Activated T-cell treated with anti-CD3 and anti-CD28 coated beads, Interleukin-2, amount 50 U/mL, for 1 hour (primary cell): ENCODE results near the gene UQCR10.
"Not testable (repeated sequence)": the region's sequence is repeated elsewhere in the genome, so short reads cannot be mapped to it uniquely, and the experiment has no call there.

Experiments used
- DNase-seq: peaks from one replicate; pipeline ENCODE4 v3.0.0-alpha.2; 2020

UQCR10 gene

DNA sequence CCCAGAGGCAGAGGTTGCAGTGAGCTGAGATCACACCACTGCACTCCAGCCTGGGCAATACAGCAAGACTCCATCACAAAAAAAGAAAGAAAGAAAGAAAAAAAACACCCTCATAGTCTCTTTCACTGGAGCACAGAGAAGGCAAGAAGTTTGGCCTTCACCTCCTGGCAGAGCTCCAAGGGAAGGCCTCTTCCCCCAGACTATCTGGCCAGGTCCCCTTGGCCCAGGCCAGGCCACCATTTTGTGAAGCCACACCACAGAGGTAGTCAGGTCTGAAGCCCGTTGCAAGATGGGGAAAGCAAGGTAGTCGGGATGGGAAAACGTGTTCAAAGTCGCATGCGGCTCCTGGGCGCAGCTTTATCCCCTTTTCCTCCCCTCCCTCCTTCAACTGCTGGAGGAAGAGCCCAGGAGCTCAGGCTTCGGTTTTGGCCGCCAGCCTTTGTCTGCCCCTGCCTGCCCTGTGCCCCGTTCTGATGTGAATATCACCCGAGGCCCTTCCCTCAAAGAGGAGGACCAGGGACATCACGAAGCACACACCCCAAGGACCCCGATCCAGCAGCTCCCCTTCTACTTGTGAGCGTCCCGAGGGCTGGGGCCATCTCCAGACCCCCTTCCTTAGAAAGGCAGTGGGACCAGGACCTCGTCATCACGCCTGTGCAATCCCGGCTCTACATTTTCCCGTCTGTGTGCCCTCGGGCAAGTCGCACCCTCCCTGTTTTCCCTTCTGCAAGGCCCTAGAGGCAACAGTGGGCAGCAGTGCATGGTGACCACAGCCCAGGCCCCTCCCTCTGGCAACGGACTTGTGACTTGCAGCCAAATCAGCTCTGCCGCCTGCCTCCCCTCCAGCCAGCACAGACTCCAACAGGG lies 29.7 kb upstream of the UQCR10 start:
- DNase-seq: no peak

DNA sequence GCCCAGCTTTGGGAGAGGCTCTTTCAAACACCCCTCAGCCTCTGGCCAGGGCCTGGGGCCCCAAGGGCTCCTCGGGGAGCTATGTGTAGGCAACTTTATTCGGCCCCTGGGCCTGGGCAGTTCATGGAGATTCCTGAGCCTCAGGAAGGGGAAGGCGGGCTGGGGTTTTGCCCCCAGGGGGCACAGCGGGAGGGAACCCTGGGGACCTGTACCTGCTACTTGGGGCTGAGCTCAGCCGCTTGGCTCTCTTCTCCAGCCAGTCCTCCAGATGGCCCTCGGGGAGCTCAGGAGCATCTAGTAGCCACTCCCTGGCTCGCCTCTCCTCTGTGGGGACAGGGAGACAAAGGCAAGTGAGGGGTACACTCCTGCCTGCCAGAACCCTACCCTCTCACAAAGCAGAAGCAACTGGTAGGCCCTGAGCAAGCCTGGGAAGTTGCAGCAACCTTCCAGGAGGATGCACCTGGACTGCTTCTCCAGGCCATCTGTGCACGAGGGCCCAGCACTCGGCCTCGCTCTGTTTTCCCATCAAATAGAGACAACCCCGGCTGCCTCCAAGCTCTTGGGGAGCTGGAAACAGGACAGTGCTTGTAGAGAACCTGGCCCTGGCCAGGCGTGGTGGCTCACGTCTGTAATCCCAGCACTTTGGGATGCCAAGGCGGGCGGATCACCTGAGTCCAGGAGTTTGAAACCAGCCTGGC lies 28.9 kb upstream of the UQCR10 start:
- DNase-seq: no peak

DNA sequence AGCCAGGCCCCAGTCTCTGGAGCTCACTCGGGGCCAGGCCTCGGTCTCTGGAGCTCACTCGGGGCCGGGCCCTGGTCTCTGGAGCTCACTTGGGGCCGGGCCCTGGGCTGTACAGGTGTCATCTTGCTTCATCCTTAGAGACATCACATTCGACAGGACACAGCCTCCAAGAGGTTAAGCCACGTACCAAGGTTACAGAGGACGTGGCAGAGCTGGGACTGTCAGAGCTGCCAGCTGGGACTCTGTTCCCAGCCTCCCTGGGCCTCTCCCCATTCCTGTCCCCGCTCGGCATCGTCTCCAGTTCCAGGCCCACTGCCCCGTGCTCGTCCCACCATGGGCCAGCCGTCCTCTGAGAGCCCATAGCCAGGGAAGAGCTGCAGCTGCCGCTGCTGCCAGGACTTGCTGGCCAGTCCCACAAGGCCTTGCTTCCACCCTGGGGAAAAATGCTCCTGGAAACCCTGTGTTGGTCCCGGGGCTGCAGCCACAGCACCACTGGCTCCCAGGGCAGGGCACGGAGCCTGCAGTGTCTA lies 27.8 kb upstream of the UQCR10 start:
- no peak for DNase-seq

DNA sequence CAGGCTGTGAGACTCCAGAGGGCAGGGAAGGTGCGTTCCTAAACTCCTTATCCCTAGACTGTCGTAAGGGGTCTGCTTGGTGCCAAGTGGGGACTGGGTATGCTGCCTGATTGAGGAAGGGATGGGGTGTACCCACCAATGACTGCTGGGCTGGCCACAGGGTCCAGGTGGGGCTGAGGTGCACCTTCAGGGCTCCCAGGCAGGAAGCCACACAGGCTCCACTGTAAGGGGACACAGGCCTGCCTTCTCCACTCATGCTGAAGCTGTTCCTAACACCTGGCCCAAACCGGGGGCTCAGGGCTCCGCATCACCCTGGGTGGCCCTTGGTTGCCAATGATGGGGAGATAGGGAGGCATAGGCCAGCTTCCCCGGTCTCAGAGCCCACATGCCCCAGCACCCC lies 27.0 kb upstream of the UQCR10 start:
- DNase-seq: no peak

DNA sequence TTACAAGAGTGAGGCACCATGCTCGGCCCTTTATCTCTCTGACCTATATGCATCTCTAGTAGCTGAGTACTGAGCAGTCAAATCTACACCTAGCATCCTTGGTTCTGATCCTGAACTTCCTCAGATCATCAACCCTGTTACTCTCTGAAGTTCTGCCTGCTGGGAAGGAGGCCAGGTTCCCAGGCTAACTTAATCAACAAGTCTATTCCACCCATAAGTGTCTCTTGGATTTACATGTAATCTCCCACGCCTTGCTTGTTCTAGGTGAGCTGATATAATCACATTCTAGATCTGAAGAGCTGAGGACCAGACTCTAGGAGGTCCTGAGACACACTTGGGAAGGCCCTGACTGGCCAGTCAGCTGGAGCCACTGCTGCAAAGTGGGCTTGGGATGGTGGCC lies 25.2 kb upstream of the UQCR10 start:
- no peak for DNase-seq

DNA sequence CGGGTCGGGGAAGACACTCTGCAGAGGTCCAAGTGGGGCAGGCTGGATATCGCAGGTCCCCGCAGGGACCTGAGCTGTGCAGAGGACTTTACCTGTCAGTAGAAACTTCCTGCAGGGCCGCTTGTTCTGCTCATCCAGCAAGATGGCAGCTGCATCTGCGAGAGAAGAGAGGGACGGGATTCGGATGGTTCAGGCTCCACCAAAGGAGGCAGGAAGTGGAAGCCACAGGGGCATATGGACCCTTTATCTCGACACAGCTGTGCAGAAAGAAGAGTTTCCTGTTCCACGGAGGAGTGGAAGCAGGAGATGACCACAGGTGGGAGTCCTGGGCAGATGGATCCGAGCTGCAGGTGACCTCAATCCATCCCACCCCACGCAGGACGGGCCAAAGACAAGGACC lies 24.8 kb upstream of the UQCR10 start:
- DNase-seq: no peak

DNA sequence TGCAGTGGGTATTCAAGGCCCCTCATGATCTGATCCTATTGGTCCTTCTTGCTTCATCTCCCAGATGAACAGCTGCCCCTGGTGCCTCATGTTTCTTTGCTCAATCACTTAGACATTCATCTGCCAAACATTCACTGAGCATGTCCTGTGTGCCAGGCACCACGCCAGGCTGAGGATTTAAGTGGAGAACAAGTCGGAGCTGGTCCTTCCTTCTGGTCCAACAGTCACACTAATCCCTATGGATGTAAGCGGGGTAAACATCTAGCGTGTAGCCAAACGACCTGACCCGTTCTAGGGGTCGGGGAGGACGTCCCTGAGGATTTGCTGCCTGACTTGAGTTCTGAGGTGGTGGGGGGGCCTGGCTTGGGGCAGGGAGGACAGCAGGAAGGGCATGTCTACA lies 22.3 kb upstream of the UQCR10 start:
- DNase-seq: no peak

DNA sequence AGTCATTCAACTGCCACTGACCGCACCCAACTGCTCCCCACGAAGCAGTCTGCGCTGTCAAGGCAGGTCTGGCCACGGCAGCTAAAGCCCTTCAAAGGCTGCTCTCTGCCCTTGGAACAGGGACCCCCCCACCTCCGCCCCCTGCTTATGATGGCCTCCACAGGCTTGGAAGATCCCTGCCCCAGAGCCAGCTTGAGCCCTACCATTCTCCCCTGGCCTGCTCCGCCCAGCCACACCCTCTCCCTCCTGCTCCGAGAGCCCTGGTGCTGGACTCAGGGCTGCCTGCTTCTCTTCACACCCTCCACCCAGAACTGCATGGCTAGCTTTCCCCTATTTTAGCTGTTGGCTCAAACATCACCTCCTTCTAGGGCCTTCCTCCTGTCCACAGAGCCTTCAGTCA lies 19.3 kb upstream of the UQCR10 start:
- no peak for DNase-seq

DNA sequence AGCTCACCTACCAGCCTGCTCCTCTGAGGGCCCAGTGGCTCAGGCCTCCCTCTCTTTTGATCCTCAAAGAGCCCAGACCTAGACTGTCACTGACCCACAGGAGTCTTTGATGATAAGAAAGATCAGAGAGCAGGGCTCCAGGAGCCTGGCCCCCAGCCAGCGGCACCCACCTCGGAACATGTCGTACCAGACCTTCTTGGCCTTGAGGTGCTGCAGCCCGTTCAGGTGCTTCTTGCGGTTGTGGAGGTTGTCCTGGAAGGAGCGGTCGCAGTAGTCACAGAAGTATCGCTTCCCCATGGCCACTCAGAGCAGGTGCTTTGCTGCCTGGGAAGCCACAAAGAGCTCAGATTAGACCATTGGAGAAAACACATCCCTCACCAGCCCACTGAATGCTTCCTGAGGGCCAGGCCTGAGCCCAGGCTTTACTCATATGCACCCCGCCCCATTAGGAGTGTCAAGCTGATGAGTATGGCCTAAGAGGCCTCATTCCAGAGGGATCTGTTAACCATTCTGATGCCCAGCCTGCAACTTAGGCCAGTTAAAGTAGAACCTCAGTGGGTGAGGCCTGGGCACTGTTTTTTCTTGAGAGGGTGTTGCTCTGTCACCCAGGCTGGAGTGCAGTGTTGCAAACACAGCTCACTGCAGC lies 18.8 kb upstream of the UQCR10 start:
- DNase-seq: no peak

DNA sequence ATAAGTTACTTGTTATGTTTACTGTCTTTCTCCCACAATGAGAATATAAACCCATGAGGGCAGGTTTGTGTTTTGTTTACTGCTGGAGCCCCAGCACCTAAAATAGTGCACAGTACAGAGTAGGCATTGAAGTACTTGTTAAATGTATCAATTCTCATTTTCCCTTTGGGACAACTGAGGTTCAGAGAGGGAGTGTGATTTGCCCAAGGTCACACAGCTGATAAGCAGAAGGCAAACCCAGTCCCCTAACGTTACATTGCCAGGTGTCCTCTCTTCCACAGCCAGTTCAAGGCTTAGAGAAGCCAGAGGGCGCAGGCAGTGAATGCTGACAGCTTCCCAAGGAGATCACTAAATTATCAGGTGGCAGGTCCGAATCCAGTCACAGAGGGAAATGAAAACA lies 17.1 kb upstream of the UQCR10 start:
- DNase-seq: no peak

DNA sequence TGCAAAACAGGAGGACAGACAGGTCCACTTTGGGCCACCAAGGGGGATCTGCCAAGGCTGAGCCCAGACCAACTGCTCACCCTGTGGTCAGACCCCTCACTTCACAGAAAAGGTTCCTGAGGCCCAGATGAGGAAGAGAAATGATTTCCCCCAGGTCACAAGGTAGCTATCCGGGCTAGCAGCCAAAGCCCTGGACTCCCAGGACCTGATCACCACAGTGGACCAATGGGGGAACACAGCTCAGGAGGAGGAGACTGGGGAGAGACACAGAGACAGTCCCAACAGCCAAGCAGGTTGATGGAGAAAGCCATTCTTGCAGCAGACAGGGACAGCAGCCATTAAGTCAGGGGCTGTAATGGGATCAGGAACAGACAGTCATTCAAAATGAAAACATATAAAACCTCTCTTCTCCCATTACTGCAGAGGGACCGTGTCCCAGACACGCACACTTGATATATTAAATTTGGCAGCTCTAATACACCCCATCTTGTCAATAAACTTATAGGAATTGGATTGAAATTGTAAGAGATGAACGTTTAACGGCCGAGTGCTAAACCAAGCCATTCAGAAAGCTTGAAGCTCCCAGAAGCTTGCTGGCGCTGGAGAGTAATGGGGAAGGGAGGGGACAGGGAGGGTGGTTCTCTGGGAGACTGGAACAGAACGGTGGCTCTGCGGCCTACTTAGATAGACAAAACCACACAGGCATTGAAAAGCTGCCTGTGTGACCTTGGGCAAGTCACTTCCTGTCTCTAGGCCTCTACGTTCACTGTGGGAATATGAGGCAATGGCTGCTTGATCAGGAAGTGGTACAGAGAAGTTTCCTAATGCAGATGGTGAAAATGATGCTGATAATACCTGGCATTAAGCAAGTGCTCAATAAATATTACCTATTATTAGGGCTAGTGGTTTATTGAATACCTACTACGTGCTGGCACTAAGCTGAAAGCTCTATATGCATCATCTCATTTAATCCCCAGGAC lies 16.3 kb upstream of the UQCR10 start:
- no peak for DNase-seq

DNA sequence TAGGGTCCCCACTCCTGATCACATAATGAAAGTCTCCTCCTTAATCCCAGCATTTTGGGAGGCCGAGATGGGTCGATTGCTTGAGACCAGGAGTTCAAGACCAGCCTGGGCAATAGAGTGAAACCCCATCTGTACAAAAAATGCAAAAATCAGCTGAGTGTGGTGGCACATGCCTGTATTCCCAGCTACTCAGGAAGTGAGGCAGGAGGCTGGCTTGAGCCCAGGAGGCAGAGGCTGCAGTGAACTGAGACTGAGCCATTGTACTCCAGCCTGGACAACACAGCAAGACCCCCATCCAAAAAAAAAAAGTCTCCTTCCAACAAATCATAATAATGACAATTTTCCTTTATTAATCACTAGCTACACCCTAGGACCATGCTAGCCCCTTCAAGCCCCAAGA lies 15.5 kb upstream of the UQCR10 start:
- DNase-seq: no peak

DNA sequence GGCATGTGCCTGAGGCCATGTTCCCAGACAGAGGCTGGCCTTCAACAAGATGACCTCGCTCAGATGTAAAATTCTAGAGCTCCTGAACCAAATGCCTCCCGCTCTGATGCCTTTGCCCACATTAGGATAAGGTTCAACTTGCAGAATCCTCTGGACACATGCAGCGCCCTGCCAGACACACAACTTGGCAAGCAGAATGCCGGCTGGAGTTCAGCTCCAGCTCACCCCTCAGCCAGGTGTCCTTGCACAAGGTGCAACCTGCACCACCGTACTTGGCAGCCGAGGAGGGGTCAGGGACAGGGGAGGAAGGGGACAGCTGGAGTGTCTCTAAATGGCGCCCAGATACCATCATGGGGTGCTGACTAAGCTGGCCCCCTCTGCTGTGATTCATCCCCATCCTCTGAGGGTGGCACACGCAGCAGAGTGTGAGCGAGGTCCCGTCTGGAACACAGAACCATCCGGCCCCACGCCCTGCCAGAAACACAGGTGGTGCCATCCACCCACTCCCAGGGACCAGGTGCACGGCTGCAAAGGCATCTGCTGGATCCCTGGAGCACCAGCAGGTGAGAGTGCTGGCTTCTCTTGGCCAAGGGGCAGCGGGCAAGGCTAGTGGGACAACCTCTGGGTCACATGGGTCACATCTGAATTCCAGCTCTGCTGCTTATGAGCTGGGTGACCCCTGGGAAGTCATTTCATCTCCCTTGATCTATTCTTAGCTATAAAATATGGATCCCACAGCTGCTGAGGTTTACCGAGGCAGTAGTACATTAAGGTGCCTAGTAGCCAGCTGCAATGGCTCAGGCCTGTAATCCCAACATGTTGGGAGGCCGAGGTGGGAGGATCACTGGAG lies 13.1 kb upstream of the UQCR10 start:
- DNase-seq: no peak

DNA sequence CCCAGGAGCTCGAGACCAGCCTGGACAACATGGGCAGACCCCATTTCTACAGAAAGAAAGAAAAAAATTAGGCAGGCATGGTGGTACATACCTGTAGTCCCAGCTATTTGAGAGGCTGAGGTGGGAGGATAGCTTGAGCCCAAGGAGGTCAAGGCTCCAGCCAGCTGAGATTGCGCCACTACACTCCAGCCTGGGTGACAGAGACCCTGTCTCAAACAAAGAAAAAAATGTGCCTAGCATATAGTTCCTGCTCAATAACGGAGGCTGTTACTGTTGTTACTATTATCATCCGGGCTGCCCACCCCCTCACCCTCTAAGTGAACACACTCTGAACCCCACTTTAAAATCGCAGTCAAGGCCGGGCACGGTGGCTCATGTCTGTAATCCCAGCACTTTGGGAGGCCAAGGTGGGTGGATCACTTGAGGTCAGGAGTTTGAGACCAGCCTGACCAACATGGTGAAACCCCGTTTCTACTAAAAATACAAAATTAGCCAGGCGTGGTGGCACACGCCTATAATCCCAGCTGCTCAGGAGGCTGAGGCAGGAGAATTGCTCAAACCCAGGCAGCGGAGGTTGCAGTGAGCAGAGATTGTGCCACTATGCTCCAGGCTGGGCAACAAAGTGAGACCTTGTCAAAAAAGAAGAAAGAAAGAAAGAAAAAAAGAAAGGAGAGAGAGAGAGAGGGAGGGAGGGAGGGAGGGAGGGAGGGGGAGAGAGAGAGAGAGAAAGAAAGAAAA lies 12.3 kb upstream of the UQCR10 start:
- not testable (repeated sequence) for DNase-seq

DNA sequence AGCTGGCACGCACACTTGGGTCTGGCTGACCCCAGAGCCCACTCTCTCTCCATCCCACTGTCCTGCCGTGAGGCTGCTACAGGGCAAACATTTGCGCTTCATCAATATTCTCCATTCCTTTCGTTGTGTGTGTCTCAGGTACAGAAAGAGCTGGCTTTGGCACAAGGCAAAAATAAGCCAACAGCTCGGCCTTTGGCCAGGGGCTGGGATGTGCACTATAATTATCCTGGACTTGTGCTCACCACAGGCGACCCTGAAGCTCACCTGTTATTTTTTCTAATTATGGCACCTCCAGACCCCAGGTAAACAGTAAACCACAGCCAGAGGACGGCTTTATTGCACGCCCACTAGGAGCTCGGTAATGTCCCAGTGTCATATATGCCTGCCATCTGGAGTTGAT lies 11.3 kb upstream of the UQCR10 start:
- no peak for DNase-seq

DNA sequence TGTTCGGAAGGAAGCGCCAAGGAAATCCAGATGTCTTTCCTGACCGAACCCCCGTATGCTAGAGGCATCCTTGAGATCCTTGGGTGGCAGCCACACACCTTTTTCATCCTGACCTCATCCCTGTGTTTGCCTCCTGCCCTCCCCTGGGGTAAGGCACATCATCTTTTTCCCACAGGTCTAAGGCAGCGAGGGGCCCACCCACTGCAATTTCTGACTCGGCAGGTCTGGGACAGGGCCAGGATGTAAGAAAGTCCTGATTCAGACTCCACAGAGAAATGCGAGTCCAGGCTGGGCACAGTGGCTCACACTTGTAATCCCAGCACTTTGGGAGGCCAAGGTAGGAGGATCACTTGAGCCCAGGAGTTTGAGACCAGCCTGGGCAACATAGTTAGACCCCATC lies 10.8 kb upstream of the UQCR10 start:
- no peak for DNase-seq

DNA sequence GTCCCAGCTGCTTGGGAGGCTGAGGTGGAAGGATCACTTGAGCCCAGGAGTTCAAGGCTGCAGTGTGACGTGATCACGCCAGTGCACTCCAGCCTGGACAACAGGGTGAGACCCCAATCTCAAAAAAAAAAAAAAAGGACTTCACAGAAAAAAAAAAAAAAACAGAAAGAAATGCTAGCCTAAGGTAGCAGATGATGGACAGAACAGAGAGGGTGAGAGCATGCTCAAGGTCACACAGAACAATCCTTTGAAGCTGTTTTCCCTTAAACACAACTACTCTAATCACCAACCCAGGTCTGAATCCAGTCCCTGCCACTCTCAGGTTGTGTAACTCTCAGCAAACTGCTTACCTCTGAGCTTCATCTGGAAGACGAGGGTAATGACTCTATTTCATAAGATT lies 10.1 kb upstream of the UQCR10 start:
- DNase-seq: no peak

DNA sequence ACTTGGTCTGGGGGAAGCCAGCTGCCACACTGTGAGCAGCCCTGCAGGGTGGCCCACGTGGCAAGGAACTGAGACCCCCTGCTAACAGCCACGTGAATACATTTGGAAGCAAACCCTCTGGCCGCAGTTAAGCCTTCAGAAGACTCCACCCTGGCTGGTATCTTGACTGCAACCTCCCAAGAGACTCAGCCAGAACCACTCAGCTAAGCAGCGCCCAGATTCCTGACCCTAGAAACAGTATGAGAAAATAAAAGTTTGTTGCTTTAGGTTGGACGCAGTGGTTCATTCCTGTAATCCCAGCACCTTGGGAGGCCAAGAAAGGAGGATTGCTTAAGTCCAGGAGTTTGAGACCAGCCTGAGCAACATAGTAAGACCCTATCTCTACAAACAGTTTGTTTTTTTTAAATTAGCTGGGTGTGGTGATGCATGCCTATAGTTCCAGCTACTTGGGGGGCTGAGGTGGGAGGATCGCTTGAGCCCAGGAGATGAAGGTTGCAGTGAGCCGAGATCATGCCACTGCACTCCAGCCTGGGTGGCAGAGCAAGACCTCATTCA lies 9.0 kb upstream of the UQCR10 start:
- DNase-seq: no peak

DNA sequence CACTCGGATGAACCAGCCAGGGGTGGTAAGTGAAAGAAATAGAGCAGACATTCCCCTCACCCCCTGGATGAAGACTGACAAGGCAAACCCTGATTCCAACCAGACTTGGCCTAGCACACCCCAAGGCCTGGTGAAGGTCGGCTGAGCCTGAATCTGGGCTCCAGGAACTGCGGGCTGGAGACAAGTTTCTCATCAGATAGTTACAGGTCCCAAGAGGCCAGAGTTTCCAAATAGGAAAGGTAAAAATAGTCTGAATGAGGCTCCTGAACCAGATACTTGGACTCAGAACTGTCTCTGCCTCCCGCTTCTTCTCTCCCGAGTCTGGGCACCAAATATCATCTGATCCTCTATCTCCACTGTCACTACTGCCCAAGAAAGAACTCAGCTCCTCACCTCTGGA lies 8.2 kb upstream of the UQCR10 start:
- DNase-seq: no peak

DNA sequence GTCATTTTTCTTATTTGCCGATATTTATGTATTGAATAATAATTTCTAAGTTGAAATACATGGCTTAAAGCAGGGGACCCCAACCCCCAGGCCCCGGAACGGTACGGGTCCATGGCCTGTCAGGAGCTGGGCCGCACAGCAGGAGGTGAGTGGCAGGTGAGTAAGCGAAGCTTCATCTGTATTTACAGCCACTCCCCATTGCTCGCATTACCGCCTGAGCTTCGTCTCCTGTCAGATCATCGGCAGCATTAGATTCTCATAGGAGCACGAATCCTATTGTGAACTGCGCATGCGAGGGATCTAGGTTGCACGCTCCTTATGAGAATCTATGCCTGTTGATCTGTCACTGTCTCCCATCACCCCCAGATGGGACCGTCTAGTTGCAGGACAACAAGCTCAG lies 4.9 kb upstream of the UQCR10 start:
- DNase-seq: no peak
